GM23248 (cell line): ENCODE measurements around the gene GDF10.

Experiments used
- EZH2 ChIP-seq: fragments of 200-600 bp; sonication (generic); IDR thresholded peaks from 2 replicates; pipeline ENCODE4 v1.6.1; 2018; ENCODE audit warnings: antibody characterized with exemption, mild to moderate bottlenecking; ENCODE audit not compliant: insufficient read depth, poor library complexity, severe bottlenecking
- EZH2phosphoT487 ChIP-seq: fragments of 200-600 bp; sonication (generic); IDR thresholded peaks from 2 replicates; pipeline ENCODE4 v1.6.1; 2018; ENCODE audit warnings: antibody characterized with exemption, moderate library complexity, mild to moderate bottlenecking, low read depth; ENCODE audit not compliant: insufficient read depth

- TF ChIP-seq EZH2 = no peak
- no peak for TF ChIP-seq EZH2phosphoT487
Observed at GRCh38 chr10:47314416-47314970, 14.5 kb downstream of the GDF10 start.
